Measurements from ENCODE around the gene COQ8A.

COQ8A gene

GRCh38 chr1:226940029-226940805 lies at the start of gene COQ8A:
TSS of gene COQ8A (plus strand) at chr1:226940294. CDS start at chr1:226961386, 21,092 bp downstream.
- DNase-seq (ENCODE audit: low read depth in 2 of 2) = peak; percentile 97 to 98

DNA sequence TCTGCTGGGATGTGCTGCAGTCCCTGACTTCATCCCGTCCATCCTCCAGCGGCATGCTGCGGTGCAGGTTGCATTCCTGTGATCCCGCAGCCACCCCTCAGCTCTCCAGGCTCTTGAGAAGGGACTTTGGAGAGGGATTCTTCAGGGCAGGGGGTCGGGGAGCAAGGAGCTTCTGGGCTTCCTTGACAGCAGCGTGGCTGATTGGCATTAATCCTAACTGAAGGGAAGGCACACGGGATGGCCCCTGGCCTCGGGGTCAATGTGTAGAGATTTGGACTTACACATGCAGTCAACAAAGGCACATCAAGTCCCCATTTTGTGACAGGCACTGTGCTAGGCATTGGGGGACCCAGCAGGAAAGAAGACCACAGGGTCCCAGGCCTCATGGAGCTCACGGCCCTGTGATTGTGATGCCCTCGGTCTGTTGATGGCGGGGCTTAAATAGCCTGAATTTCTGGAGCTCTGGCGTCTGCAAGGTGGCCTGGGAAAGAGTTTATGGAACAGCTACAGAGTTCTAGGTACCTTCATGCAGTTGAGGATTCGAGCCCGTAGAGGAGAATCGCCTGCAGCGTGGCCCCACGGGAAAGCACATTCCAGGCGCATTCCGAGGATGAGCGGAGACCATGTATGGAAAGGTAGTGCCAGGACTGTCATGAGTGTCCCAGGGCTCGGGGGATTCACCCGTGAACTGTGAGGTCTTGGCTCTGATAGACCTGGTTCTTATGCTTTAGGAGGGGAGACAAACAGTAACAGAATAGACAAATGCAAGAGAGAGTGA lies 49.6 kb upstream of the COQ8A start:
- no peak for DNase-seq (ENCODE audit: low read depth in 2 of 2)

- no peak for DNase-seq (ENCODE audit: low read depth in 2 of 2)
These were observed 48.7 kb upstream of the COQ8A start for GRCh38 chr1:226891346-226891745.

DNA sequence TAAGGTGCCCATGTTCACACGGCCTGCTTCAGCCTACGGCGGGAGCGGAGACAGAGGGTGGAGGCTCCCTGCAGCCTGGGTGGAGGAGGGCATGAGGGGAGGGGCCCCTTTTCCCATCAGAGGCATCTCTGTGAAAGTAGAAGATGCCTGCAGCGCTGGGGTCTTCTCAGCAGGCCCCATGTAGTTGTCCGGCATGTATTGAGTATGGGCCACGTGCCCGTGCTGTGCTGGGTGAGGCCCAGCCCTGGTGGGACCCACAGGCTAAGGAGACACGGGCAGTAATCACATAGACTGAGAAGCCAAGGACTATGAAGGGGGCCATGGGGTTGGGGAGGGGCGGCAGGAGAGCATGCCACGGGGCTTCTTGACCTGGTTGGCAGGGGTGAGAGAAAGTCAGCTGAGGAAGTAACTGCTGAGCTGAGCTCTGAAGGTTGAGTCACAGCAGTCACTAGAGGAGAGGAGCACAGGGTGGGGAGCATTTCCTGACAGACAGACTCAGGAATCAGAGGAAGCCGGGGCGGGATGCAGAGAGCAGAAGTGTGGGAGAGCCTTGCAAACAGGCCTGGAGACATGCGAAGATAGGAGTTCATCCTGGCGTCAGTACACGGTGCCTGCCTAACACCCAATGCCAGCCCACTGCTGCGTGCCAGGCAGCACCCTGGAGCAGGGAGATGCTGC lies 48.1 kb upstream of the COQ8A start:
- DNase-seq (ENCODE audit: low read depth in 2 of 2) = no peak

- no peak for DNase-seq (ENCODE audit: low read depth in 2 of 2)
These were observed 47.6 kb upstream of the COQ8A start for GRCh38 chr1:226892524-226892875.

DNA sequence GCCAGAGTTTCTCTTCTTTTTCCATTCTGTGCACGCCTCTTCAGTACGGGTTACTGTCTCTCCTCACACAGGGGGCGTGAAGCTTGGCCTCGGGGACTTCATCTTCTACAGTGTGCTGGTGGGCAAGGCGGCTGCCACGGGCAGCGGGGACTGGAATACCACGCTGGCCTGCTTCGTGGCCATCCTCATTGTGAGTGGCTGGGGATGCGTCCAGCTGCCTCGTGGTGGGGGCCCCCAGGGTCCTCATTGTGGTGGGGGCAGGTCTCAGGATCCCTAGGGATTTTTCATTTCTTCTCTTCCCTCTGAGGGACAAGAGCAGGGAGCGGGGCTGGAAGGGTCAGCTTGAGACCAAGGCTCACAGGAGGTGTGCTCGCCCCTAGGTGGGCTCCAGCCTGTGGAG lies 46.2 kb upstream of the COQ8A start:
- no peak for DNase-seq (ENCODE audit: low read depth in 2 of 2)

- no peak for DNase-seq (ENCODE audit: low read depth in 2 of 2)
These were observed 45.3 kb upstream of the COQ8A start for GRCh38 chr1:226894826-226895225.

DNA sequence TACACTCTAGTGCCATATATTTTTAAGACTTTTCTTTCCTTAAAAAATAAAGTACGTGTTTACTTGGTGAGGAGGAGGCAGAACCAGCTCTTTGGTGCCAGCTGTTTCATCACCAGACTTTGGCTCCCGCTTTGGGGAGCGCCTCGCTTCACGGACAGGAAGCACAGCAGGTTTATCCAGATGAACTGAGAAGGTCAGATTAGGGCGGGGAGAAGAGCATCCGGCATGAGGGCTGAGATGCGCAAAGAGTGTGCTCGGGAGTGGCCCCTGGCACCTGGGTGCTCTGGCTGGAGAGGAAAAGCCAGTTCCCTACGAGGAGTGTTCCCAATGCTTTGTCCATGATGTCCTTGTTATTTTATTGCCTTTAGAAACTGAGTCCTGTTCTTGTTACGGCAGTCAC lies 44.5 kb upstream of the COQ8A start:
- DNase-seq (ENCODE audit: low read depth in 2 of 2) = no peak

DNA sequence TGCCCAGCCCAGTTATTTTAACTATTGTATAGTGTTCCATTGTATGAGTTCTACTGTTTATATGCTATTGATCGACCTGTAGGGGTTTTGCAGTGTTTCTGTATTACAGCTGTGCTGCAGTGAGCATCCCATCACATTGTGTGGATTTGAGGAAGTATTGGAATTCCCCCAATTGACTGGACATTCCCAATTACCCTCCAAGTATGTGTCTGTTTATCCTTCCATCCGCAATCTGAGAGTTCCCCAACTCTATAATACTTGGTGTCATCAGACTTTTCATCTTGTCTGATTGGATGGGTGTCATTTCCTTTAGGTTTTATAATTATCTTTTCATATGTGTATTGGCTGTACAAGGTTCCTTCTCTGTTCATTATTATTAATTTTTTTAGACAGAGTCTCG lies 41.8 kb upstream of the COQ8A start:
- DNase-seq (ENCODE audit: low read depth in 2 of 2) = no peak

GRCh38 chr1:226901421-226901820 lies 38.7 kb upstream of the COQ8A start:
- DNase-seq (ENCODE audit: low read depth in 2 of 2) = no peak

- no peak for DNase-seq (ENCODE audit: low read depth in 2 of 2)
These were observed 37.5 kb upstream of the COQ8A start for GRCh38 chr1:226902601-226903000.

GRCh38 chr1:226903819-226904716 lies 36.0 kb upstream of the COQ8A start:
- no peak for DNase-seq (ENCODE audit: low read depth in 2 of 2)

DNA sequence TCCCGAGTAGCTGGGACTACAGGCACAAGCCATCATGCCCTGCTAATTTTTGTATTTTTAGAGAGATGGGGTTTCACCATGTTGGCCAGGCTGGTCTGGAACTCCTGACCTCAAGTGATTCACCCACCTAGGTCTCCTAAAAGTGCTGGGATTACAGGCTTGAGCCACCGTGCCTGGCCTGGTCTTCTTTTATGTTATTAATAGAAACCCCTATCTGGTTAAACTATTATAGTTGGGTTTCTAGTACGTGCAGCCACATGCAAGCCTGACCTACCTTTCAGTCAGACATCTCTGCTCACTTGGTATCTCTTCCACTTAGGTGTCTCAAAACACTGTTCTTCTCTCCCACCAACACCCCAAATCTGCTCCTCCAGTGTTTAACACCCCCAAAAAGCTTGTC lies 35.3 kb upstream of the COQ8A start:
- no peak for DNase-seq (ENCODE audit: low read depth in 2 of 2)

GRCh38 chr1:226908419-226908818 lies 31.7 kb upstream of the COQ8A start:
- DNase-seq (ENCODE audit: low read depth in 2 of 2) = no peak

- no peak for DNase-seq (ENCODE audit: low read depth in 2 of 2)
These were observed 31.2 kb upstream of the COQ8A start for GRCh38 chr1:226908913-226909312.

DNA sequence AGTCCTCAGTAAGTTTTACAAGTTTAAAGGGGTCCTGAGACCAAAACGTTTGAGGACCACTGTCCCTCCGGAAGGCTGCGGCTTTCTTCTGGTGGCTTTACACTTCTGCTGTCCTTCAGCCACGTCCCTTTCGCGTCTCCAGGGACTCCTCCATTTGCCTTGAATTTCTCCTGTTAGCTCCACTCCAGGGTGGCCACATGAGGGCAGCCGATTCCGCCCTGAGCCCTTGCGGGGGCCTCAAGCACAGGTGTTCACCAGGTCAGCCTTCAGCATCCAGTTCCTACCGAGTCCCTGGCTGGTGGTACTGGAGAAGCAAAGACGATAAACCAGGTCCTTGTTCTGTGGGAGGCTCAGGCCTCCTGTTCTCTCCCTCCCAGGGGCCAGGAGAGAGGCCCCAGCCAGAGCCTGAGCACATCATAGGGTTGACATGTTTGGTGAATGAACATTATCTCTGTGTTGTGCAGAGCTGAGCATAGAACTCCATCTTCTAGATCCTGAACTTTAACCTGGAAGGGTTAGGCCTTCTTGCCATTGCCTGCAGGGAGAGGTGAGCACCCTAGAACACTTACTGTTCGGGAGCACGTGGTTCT lies 27.4 kb upstream of the COQ8A start:
- peak in 1 of 2 donors; percentile 34 for DNase-seq (ENCODE audit: low read depth in 2 of 2)

- no peak for DNase-seq (ENCODE audit: low read depth in 2 of 2)
These were observed 24.5 kb upstream of the COQ8A start for GRCh38 chr1:226915672-226915995.

- DNase-seq (ENCODE audit: low read depth in 2 of 2) = no peak
These were observed 23.6 kb upstream of the COQ8A start for GRCh38 chr1:226916497-226916896.

GRCh38 chr1:226919587-226919986 lies 20.5 kb upstream of the COQ8A start:
- no peak for DNase-seq (ENCODE audit: low read depth in 2 of 2)

DNA sequence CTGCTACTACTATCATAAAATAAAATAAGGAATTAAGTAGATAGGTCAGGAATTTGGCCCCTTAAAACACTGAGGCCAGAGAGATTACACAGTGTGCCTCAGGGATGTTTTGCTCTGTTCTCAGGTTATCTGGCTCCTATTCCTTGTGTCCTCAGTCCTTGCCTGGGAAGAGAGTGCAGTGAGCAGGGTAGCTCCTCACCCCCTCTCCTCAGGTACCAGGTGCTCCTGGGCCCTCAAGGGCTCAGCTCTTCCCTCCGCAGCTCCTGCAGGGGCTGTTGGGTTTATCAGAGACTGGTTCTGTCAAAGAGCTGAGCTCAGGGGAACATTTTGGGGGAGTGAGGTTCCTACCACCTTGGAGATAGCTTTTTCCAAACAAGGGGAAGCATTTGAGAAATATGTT lies 20.1 kb upstream of the COQ8A start:
- no peak for DNase-seq (ENCODE audit: low read depth in 2 of 2)

DNA sequence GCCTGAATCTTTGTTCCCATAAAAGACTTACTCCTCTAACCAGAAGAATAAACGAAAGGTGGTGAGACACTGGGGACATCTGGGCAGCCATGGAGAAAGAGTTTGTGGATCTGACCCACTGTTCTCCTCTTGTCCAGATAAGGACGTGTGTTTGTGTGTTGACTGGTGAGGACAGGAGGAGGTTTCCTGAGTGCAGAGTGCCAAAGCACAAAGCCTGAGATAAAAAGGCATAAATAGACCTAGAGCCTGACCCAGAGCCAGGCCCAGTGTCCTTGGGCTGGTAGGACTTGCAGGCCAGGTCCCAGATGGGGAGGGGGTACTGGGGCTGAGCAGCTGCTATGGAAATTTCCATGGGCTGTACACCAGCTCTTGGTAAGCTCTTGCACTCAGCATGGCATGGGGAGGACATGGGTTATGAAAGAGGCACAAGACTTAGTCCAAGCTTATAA lies 19.6 kb upstream of the COQ8A start:
- DNase-seq (ENCODE audit: low read depth in 2 of 2) = no peak
